HepG2 (cell line): ENCODE data around the gene TM6SF1. TPM values are rescaled to one million over a fixed set of nuclear protein-coding genes. Genes with fewer than 3 reads are reported as not detected.

Experiments
- ATAC-seq: fragments of 200-7000 bp; cut with Tn5 transposase; 3 replicates; pipeline ENCODE4 v1.9.1; 2020; ENCODE audit warnings: mild to moderate bottlenecking, moderate library complexity
- BruUV-seq: library from RNA; stranded (reverse); fragments of 400-500 nt; replicated peaks from 2 replicates; lab custom pipeline; 2021; lab: Mats Ljungman, UMichigan
- CTCF ChIA-PET: fragments of 300-600 bp; formaldehyde crosslinking; extraction: SDS; loops from one replicate; lab custom pipeline; 2021; ENCODE audit warnings: low total read pairs, inconsistent platforms, low intra/inter-chr PET ratio; lab: Yijun Ruan, JAX
- POLR2A ChIA-PET: fragments of 350-600 bp; sonication (Branson Sonifier 250); formaldehyde crosslinking; loops from one replicate; lab custom pipeline; 2020; ENCODE audit warnings: antibody characterized with exemption, inconsistent platforms; lab: Yijun Ruan, JAX
- DNase-seq: peaks from one replicate; pipeline ENCODE4 v3.0.0-alpha.2; 2015; ENCODE audit warnings: low spot score
- FAIRE-seq: peaks from 3 replicates; lab custom pipeline; 2011; peaks lifted over from hg19 to GRCh38; lab: Jason Lieb, UNC
- H2AFZ ChIP-seq: one replicate; pipeline ENCODE4 v1.6.1; 2011; ENCODE audit warnings: low read length, inconsistent platforms
- H3K27ac ChIP-seq: fragments of 300-600 bp; 3 replicates; pipeline ENCODE4 v1.8.0; 2011; ENCODE audit warnings: mixed run types, mild to moderate bottlenecking, mixed read lengths, low read length, inconsistent platforms; ENCODE audit not compliant: insufficient read depth; ENCODE audit errors: extremely low read length
- H3K27me3 ChIP-seq, 2 experiments: fragments of 200-600 bp in 1 of 2; 2 replicates in 1 of 2; 3 replicates in 1 of 2; pipeline versions ENCODE4 v1.6.0 to v1.8.0; 2011; ENCODE audit warnings: low read length in 2 of 2, mild to moderate bottlenecking in 2 of 2, moderate library complexity in 2 of 2, inconsistent platforms in 1 of 2; ENCODE audit not compliant: insufficient read depth in 2 of 2, control insufficient read depth in 1 of 2
- H3K36me3 ChIP-seq, 2 experiments: fragments of 200-600 bp in 1 of 2; replicated peaks in 1 of 2; 2 replicates in 1 of 2; 3 replicates in 1 of 2; pipeline versions ENCODE4 v1.5.1 to v1.8.0; 2011; ENCODE audit warnings: low read length in 2 of 2, inconsistent platforms in 1 of 2; ENCODE audit not compliant: insufficient read depth in 2 of 2, control insufficient read depth in 1 of 2
- H3K4me1 ChIP-seq: 2 replicates; pipeline ENCODE4 v1.5.1; 2012; ENCODE audit warnings: low read length, inconsistent platforms; ENCODE audit not compliant: insufficient read depth
- H3K4me2 ChIP-seq: 2 replicates; pipeline ENCODE4 v1.6.0; 2011; ENCODE audit warnings: low read depth, low read length, inconsistent platforms
- H3K4me3 ChIP-seq, 3 experiments: fragments of 200-600 bp in 1 of 3; sonication (generic), shearing (Covaris generic) in 1 of 3; replicated peaks in 1 of 3; 2 replicates each; pipeline ENCODE4 v1.5.1; 2011 to 2016; ENCODE audit warnings: low read length in 3 of 3, inconsistent platforms in 2 of 3, low read depth in 2 of 3, mild to moderate bottlenecking in 2 of 3, control low read depth in 1 of 3, mixed read lengths in 1 of 3; ENCODE audit not compliant: insufficient read depth in 1 of 3
- H3K79me2 ChIP-seq: one replicate; pipeline ENCODE4 v1.6.1; 2011; ENCODE audit warnings: low read length, inconsistent platforms; ENCODE audit not compliant: insufficient read depth
- H3K9ac ChIP-seq: 2 replicates; pipeline ENCODE4 v1.6.0; 2011; ENCODE audit warnings: mild to moderate bottlenecking, low read depth, low read length, inconsistent platforms; ENCODE audit not compliant: insufficient read depth
- H3K9me3 ChIP-seq: 2 replicates; pipeline ENCODE4 v1.5.1; 2012; ENCODE audit warnings: mild to moderate bottlenecking, low read length
- H4K20me1 ChIP-seq: 2 replicates; pipeline ENCODE4 v1.6.0; 2011; ENCODE audit warnings: inconsistent platforms, mild to moderate bottlenecking, low read length, moderate library complexity; ENCODE audit not compliant: insufficient read depth
- FOSL2 ChIP-seq: sonication (generic); formaldehyde crosslinking; IDR thresholded peaks from 2 replicates; pipeline ENCODE4 v1.4.0; 2020; ENCODE audit warnings: missing genetic modification reagents
- FOXP4 ChIP-seq: sonication (generic); formaldehyde crosslinking; IDR thresholded peaks from 2 replicates; pipeline ENCODE4 v1.4.0; 2020; ENCODE audit warnings: missing genetic modification reagents
- ZNF282 ChIP-seq: fragments of 450-650 bp; IDR thresholded peaks from 2 replicates; pipeline ENCODE4 v1.6.1; 2018; ENCODE audit not compliant: partially characterized antibody
- WGBS: methylation state at CpG from one replicate; pipeline ENCODE4 v1.1.6; 2017; ENCODE audit warnings: low lambda C conversion rate; 5-methylcytosine and 5-hydroxymethylcytosine counted together
- in situ Hi-C: cut with HindIII; loops from 2 replicates; pipeline ENCODE4 v1.10.0; 2017; ENCODE audit warnings: low pct_unique_long_range_greater_than_20kb; ENCODE audit not compliant: extremely low pct_ligation_motif_present
- intact Hi-C: fragments of 100-400 bp; cut with micrococcal nuclease; formaldehyde crosslinking; loops from one replicate; pipeline ENCODE4 v1.10.0; 2022; ENCODE audit not compliant: unreplicated experiment
- polyA plus RNA-seq, 8 experiments: library from polyadenylated mRNA; depleted of rRNA in 3 of 8; stranded (reverse) in 7 of 8; unstranded in 1 of 8; fragments of >200 nt; fragmentation: Illumina TruSeq in 4 of 8; extraction: Trizol in 4 of 8; gene quantifications; 2 replicates each; pipeline versions ENCODE4 v1.2.1 to v1.2.3, GENCODE V29; 2011 to 2016; ENCODE audit warnings: low read depth in 4 of 8, missing spikeins in 1 of 8, mixed read lengths in 1 of 8; ENCODE audit not compliant: insufficient read depth in 1 of 8
- total RNA-seq, 5 experiments: library from RNA; depleted of rRNA; stranded (reverse); fragments of >200 nt; fragmentation: Illumina TruSeq; extraction: Trizol; gene quantifications; 2 replicates each; pipeline ENCODE4 v1.2.3, GENCODE V29; 2016; ENCODE audit warnings: low read depth in 1 of 5
- TF ChIP-seq, protein P1 (sequence below): sonication (generic); formaldehyde crosslinking; conservative IDR thresholded peaks from 2 replicates; pipeline ENCODE4 v1.8.0; 2022; ENCODE audit warnings: low read depth, missing genetic modification reagents

Gene TM6SF1
- total and polyA plus RNA-seq, 2 of the 13 experiments (the other 11 are each of a cell fraction or from before 2014, with no cell fraction given) = not detected

- no peak for FAIRE-seq
- 16% methylated on average over 5 of the region's 5 CpGs for WGBS
- POLR2A ChIA-PET = no interaction called here
- H2AFZ ChIP-seq = no peak overlapping the region
- no peaks in the 10 kb centered on the region for H3K36me3 ChIP-seq
- no peaks in the 10 kb centered on the region for H4K20me1 ChIP-seq
- in situ Hi-C loops = no loop called here
- no peak overlapping the region for H3K4me2 ChIP-seq
- H3K27me3 ChIP-seq = peaks cover 0 to 24% of the 10 kb centered on the region in 2 experiments; a peak in 2 of 5 replicates
- no peak overlapping the region for H3K4me3 ChIP-seq
- TF ChIP-seq, protein P1, sequence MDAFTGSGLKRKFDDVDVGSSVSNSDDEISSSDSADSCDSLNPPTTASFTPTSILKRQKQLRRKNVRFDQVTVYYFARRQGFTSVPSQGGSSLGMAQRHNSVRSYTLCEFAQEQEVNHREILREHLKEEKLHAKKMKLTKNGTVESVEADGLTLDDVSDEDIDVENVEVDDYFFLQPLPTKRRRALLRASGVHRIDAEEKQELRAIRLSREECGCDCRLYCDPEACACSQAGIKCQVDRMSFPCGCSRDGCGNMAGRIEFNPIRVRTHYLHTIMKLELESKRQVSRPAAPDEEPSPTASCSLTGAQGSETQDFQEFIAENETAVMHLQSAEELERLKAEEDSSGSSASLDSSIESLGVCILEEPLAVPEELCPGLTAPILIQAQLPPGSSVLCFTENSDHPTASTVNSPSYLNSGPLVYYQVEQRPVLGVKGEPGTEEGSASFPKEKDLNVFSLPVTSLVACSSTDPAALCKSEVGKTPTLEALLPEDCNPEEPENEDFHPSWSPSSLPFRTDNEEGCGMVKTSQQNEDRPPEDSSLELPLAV (CRISPR knock-in tag) = no peak
- TF ChIP-seq FOXP4 (CRISPR knock-in tag) = no peak
- TF ChIP-seq FOSL2 (CRISPR knock-in tag) = no peak
- no peak for TF ChIP-seq ZNF282
- H3K9ac ChIP-seq = no peak overlapping the region
- H3K9me3 ChIP-seq = no peaks in the 10 kb centered on the region
- DNase-seq = no peak
- no peak for ATAC-seq
- CTCF ChIA-PET = no interaction called here
- no TSS peak for BruUV-seq
- intact Hi-C loops = no loop called here
- no peak overlapping the region for H3K27ac ChIP-seq
- no peaks in the 10 kb centered on the region for H3K79me2 ChIP-seq
- H3K4me1 ChIP-seq = no peaks in the 10 kb centered on the region
Observed at GRCh38 chr15:83081256-83082014, 26.0 kb upstream of the TM6SF1 start.
